Measurements from ENCODE around the gene DUS2.

- TF ChIP-seq CTCF (conservative IDR thresholded peaks at IDR 0.05; ENCODE audit: low read length) (no peak), EZH2phosphoT487 (IDR thresholded peaks at IDR 0.05; ENCODE audit: borderline replicate concordance, low read depth, low read length) (no peak)
Observed at GRCh38 chr16:67992661-67993206, 30.4 kb upstream of the DUS2 start.

All from OCI-LY7 (cell line).